HepG2 (cell line): ENCODE measurements around the gene NDFIP2. TPM values are rescaled to one million over a fixed set of nuclear protein-coding genes. Genes with fewer than 3 reads are reported as not detected.
"Not testable (repeated sequence)": the region's sequence is repeated elsewhere in the genome, so short reads cannot be mapped to it uniquely, and the experiment has no call there.

ENCODE experiments used
- ATAC-seq: fragments of 200-7000 bp; cut with Tn5 transposase; 3 replicates; pipeline ENCODE4 v1.9.1; 2020; ENCODE audit warnings: mild to moderate bottlenecking, moderate library complexity
- BruUV-seq: library from RNA; stranded (reverse); fragments of 400-500 nt; replicated peaks from 2 replicates; lab custom pipeline; 2021; lab: Mats Ljungman, UMichigan
- CTCF ChIA-PET: fragments of 300-600 bp; formaldehyde crosslinking; extraction: SDS; loops from one replicate; lab custom pipeline; 2021; ENCODE audit warnings: low total read pairs, inconsistent platforms, low intra/inter-chr PET ratio; lab: Yijun Ruan, JAX
- POLR2A ChIA-PET: fragments of 350-600 bp; sonication (Branson Sonifier 250); formaldehyde crosslinking; loops from one replicate; lab custom pipeline; 2020; ENCODE audit warnings: antibody characterized with exemption, inconsistent platforms; lab: Yijun Ruan, JAX
- DNase-seq: peaks from one replicate; pipeline ENCODE4 v3.0.0-alpha.2; 2015; ENCODE audit warnings: low spot score
- FAIRE-seq: peaks from 3 replicates; lab custom pipeline; 2011; peaks lifted over from hg19 to GRCh38; lab: Jason Lieb, UNC
- H2AFZ ChIP-seq: one replicate; pipeline ENCODE4 v1.6.1; 2011; ENCODE audit warnings: low read length, inconsistent platforms
- H3K27ac ChIP-seq: fragments of 300-600 bp; 3 replicates; pipeline ENCODE4 v1.8.0; 2011; ENCODE audit warnings: mixed run types, mild to moderate bottlenecking, mixed read lengths, low read length, inconsistent platforms; ENCODE audit not compliant: insufficient read depth; ENCODE audit errors: extremely low read length
- H3K27me3 ChIP-seq, 2 experiments: fragments of 200-600 bp in 1 of 2; 2 replicates in 1 of 2; 3 replicates in 1 of 2; pipeline versions ENCODE4 v1.6.0 to v1.8.0; 2011; ENCODE audit warnings: low read length in 2 of 2, mild to moderate bottlenecking in 2 of 2, moderate library complexity in 2 of 2, inconsistent platforms in 1 of 2; ENCODE audit not compliant: insufficient read depth in 2 of 2, control insufficient read depth in 1 of 2
- H3K36me3 ChIP-seq, 2 experiments: fragments of 200-600 bp in 1 of 2; replicated peaks in 1 of 2; 2 replicates in 1 of 2; 3 replicates in 1 of 2; pipeline versions ENCODE4 v1.5.1 to v1.8.0; 2011; ENCODE audit warnings: low read length in 2 of 2, inconsistent platforms in 1 of 2; ENCODE audit not compliant: insufficient read depth in 2 of 2, control insufficient read depth in 1 of 2
- H3K4me1 ChIP-seq: 2 replicates; pipeline ENCODE4 v1.5.1; 2012; ENCODE audit warnings: low read length, inconsistent platforms; ENCODE audit not compliant: insufficient read depth
- H3K4me2 ChIP-seq: 2 replicates; pipeline ENCODE4 v1.6.0; 2011; ENCODE audit warnings: low read depth, low read length, inconsistent platforms
- H3K4me3 ChIP-seq, 3 experiments: fragments of 200-600 bp in 1 of 3; sonication (generic), shearing (Covaris generic) in 1 of 3; replicated peaks in 1 of 3; 2 replicates each; pipeline ENCODE4 v1.5.1; 2011 to 2016; ENCODE audit warnings: low read length in 3 of 3, inconsistent platforms in 2 of 3, low read depth in 2 of 3, mild to moderate bottlenecking in 2 of 3, control low read depth in 1 of 3, mixed read lengths in 1 of 3; ENCODE audit not compliant: insufficient read depth in 1 of 3
- H3K79me2 ChIP-seq: one replicate; pipeline ENCODE4 v1.6.1; 2011; ENCODE audit warnings: low read length, inconsistent platforms; ENCODE audit not compliant: insufficient read depth
- H3K9ac ChIP-seq: 2 replicates; pipeline ENCODE4 v1.6.0; 2011; ENCODE audit warnings: mild to moderate bottlenecking, low read depth, low read length, inconsistent platforms; ENCODE audit not compliant: insufficient read depth
- H3K9me3 ChIP-seq: 2 replicates; pipeline ENCODE4 v1.5.1; 2012; ENCODE audit warnings: mild to moderate bottlenecking, low read length
- H4K20me1 ChIP-seq: 2 replicates; pipeline ENCODE4 v1.6.0; 2011; ENCODE audit warnings: inconsistent platforms, mild to moderate bottlenecking, low read length, moderate library complexity; ENCODE audit not compliant: insufficient read depth
- ARNT ChIP-seq: fragments of 450-650 bp; IDR thresholded peaks from 2 replicates; pipeline ENCODE4 v1.6.1; 2017
- EEA1 ChIP-seq: sonication (generic); formaldehyde crosslinking; IDR thresholded peaks from 2 replicates; pipeline ENCODE4 v1.5.1; 2020; ENCODE audit warnings: mild to moderate bottlenecking, missing genetic modification reagents, borderline replicate concordance
- GTF3A ChIP-seq: sonication (generic); formaldehyde crosslinking; conservative IDR thresholded peaks from 2 replicates; pipeline ENCODE4 v1.4.0; 2020; ENCODE audit warnings: mild to moderate bottlenecking, missing genetic modification reagents
- NFKB2 ChIP-seq: sonication (generic); formaldehyde crosslinking; IDR thresholded peaks from 2 replicates; pipeline ENCODE4 v1.4.0; 2020; ENCODE audit warnings: missing genetic modification reagents, borderline replicate concordance
- NR2F2 ChIP-seq: IDR thresholded peaks from 2 replicates; pipeline ENCODE4 v1.6.1; 2012; ENCODE audit warnings: low read depth, inconsistent platforms, borderline replicate concordance
- WGBS: methylation state at CpG from one replicate; pipeline ENCODE4 v1.1.6; 2017; ENCODE audit warnings: low lambda C conversion rate; 5-methylcytosine and 5-hydroxymethylcytosine counted together
- in situ Hi-C: cut with HindIII; loops from 2 replicates; pipeline ENCODE4 v1.10.0; 2017; ENCODE audit warnings: low pct_unique_long_range_greater_than_20kb; ENCODE audit not compliant: extremely low pct_ligation_motif_present
- intact Hi-C: fragments of 100-400 bp; cut with micrococcal nuclease; formaldehyde crosslinking; loops from one replicate; pipeline ENCODE4 v1.10.0; 2022; ENCODE audit not compliant: unreplicated experiment
- polyA plus RNA-seq, 8 experiments: library from polyadenylated mRNA; depleted of rRNA in 3 of 8; stranded (reverse) in 7 of 8; unstranded in 1 of 8; fragments of >200 nt; fragmentation: Illumina TruSeq in 4 of 8; extraction: Trizol in 4 of 8; gene quantifications; 2 replicates each; pipeline versions ENCODE4 v1.2.1 to v1.2.3, GENCODE V29; 2011 to 2016; ENCODE audit warnings: low read depth in 4 of 8, missing spikeins in 1 of 8, mixed read lengths in 1 of 8; ENCODE audit not compliant: insufficient read depth in 1 of 8
- total RNA-seq, 5 experiments: library from RNA; depleted of rRNA; stranded (reverse); fragments of >200 nt; fragmentation: Illumina TruSeq; extraction: Trizol; gene quantifications; 2 replicates each; pipeline ENCODE4 v1.2.3, GENCODE V29; 2016; ENCODE audit warnings: low read depth in 1 of 5
- TF ChIP-seq, protein P1 (sequence below): fragments of 450-650 bp; IDR thresholded peaks from 2 replicates; pipeline ENCODE4 v1.6.1; 2016

NDFIP2 gene
- total and polyA plus RNA-seq, 2 of the 13 experiments (the other 11 are each of a cell fraction or from before 2014, with no cell fraction given), result 23.2 to 32.0 TPM

GRCh38 chr13:79593641-79594275 is 112.8 kb downstream of the NDFIP2 start:
- H3K4me2 ChIP-seq, result no peak overlapping the region
- FAIRE-seq (no peak), ATAC-seq (no peak), DNase-seq (no peak)
- no peaks in the 10 kb centered on the region for H3K9me3 ChIP-seq
- H3K4me1 ChIP-seq, result no peaks in the 10 kb centered on the region
- BruUV-seq, result no TSS peak
- H3K36me3 ChIP-seq, result no peaks in the 10 kb centered on the region
- no peak overlapping the region for H3K27ac ChIP-seq
- POLR2A ChIA-PET, result no interaction called here
- in situ Hi-C loops (no loop called here), intact Hi-C loops (no loop called here)
- CTCF ChIA-PET, result no interaction called here
- H2AFZ ChIP-seq, result no peak overlapping the region
- H3K9ac ChIP-seq, result no peak overlapping the region
- H3K27me3 ChIP-seq, result no peaks in the 10 kb centered on the region
- no peak overlapping the region for H3K4me3 ChIP-seq
- 38% methylated on average over 2 of the region's 2 CpGs for WGBS
- no peaks in the 10 kb centered on the region for H4K20me1 ChIP-seq
- no peaks in the 10 kb centered on the region for H3K79me2 ChIP-seq
- TF ChIP-seq GTF3A (no peak), EEA1 (CRISPR knock-in tag) (no peak), NFKB2 (no peak), NR2F2 (no peak), ARNT (no peak)
- TF ChIP-seq, protein P1, sequence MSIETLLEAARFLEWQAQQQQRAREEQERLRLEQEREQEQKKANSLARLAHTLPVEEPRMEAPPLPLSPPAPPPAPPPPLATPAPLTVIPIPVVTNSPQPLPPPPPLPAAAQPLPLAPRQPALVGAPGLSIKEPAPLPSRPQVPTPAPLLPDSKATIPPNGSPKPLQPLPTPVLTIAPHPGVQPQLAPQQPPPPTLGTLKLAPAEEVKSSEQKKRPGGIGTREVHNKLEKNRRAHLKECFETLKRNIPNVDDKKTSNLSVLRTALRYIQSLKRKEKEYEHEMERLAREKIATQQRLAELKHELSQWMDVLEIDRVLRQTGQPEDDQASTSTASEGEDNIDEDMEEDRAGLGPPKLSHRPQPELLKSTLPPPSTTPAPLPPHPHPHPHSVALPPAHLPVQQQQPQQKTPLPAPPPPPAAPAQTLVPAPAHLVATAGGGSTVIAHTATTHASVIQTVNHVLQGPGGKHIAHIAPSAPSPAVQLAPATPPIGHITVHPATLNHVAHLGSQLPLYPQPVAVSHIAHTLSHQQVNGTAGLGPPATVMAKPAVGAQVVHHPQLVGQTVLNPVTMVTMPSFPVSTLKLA, result no peak

DNA sequence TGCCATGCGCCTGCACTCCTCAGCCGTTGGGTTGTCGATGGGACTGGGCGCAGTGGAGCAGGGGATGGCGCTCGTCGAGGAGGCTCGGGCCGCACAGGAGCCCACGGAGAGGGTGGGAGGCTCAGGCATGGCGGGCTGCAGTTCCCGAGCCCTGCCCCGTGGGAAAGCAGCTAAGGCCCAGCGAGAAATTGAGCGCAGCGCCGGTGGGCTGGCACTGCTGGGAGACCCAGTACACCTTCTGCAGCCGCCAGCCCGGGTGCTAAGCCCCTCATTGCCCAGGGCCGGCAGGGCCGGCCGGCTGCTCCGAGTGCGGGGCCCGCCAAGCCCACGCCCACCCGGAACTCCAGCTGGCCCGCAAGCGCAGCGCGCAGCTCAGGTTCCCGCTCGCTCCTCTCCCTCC is 119.2 kb downstream of the NDFIP2 start:
- CTCF ChIA-PET, intact Hi-C loops, POLR2A ChIA-PET, FAIRE-seq, H3K27me3 ChIP-seq, H2AFZ ChIP-seq, ATAC-seq, H3K27ac ChIP-seq, H3K4me3 ChIP-seq, DNase-seq, H3K9me3 ChIP-seq, H3K4me2 ChIP-seq, H3K36me3 ChIP-seq, H4K20me1 ChIP-seq, in situ Hi-C loops, BruUV-seq, H3K79me2 ChIP-seq, H3K4me1 ChIP-seq, H3K9ac ChIP-seq: not testable (repeated sequence)
- WGBS, result 75% methylated on average over 17 of the region's 33 CpGs
